Measurements from ENCODE around the gene ELAVL2. TPM values are rescaled to one million over a fixed set of nuclear protein-coding genes. Genes with fewer than 3 reads are reported as not detected.

Gene ELAVL2
- total RNA-seq, 1 experiment from 2014 or later: not detected

- in situ Hi-C loops (cut with HindIII; ENCODE audit: low pct_unique_long_range_greater_than_20kb, low sequenced_read_pairs) (no loop called here), intact Hi-C loops (cut with micrococcal nuclease; ENCODE audit: unreplicated experiment) (no loop called here)
- DNase-seq (ENCODE audit: low read depth, low spot score) (no peak), ATAC-seq (no peak)
- TF ChIP-seq SIN3A (IDR thresholded peaks at IDR 0.05; ENCODE audit: borderline replicate concordance, insufficient read depth, low read depth, low read length) (no peak), CTCF (IDR thresholded peaks at IDR 0.05) (no peak), POLR2AphosphoS5 (IDR thresholded peaks at IDR 0.05; ENCODE audit: low read depth, low read length) (no peak), TCF7L2 (IDR thresholded peaks at IDR 0.05; ENCODE audit: low read depth, low read length) (no peak), REST (IDR thresholded peaks at IDR 0.05; ENCODE audit: insufficient read depth in 1 of 2, low read depth in 2 of 2, low read length in 1 of 2) (no peak)
- BruUV-seq (replicated peaks): no TSS peak
- POLR2A ChIA-PET: no interaction called here
- H3K36me3 ChIP-seq (ENCODE audit: control insufficient read depth, insufficient read depth, low read length): no peaks in the 10 kb centered on the region
- H3K4me3 ChIP-seq (ENCODE audit: low read depth in 2 of 2, low read length in 2 of 2): no peak overlapping the region; a peak in 1 of 4 replicates
- H3K27ac ChIP-seq (ENCODE audit: low read length): no peak overlapping the region
- H3K4me1 ChIP-seq (ENCODE audit: control insufficient read depth, insufficient read depth, low read length): no peaks in the 10 kb centered on the region
- no peaks in the 10 kb centered on the region for H3K27me3 ChIP-seq (ENCODE audit: control insufficient read depth, insufficient read depth, low read length)
- CTCF ChIA-PET: no interaction called here
- no peaks in the 10 kb centered on the region for H3K9me3 ChIP-seq (ENCODE audit: control insufficient read depth, insufficient read depth, low read depth, low read length)
These were observed 4.5 kb downstream of the ELAVL2 start for GRCh38 chr9:23821375-23822181.

- H3K9me3 ChIP-seq (ENCODE audit: control insufficient read depth, insufficient read depth, low read depth, low read length): no peaks in the 10 kb centered on the region
- in situ Hi-C loops (cut with HindIII; ENCODE audit: low pct_unique_long_range_greater_than_20kb, low sequenced_read_pairs) (no loop called here), intact Hi-C loops (cut with micrococcal nuclease; ENCODE audit: unreplicated experiment) (no loop called here)
- no peak for ATAC-seq
- TF ChIP-seq POLR2AphosphoS5 (IDR thresholded peaks at IDR 0.05; ENCODE audit: low read depth, low read length) (no peak), TCF7L2 (IDR thresholded peaks at IDR 0.05; ENCODE audit: low read depth, low read length) (no peak), CTCF (IDR thresholded peaks at IDR 0.05) (no peak), REST (IDR thresholded peaks at IDR 0.05; ENCODE audit: insufficient read depth in 1 of 2, low read depth in 2 of 2, low read length in 1 of 2) (no peak), SIN3A (IDR thresholded peaks at IDR 0.05; ENCODE audit: borderline replicate concordance, insufficient read depth, low read depth, low read length) (no peak)
- H3K27me3 ChIP-seq (ENCODE audit: control insufficient read depth, insufficient read depth, low read length): no peaks in the 10 kb centered on the region
- no peak overlapping the region for H3K27ac ChIP-seq (ENCODE audit: low read length)
- POLR2A ChIA-PET: no interaction called here
- H3K4me3 ChIP-seq (ENCODE audit: low read depth in 2 of 2, low read length in 2 of 2): no peak overlapping the region
- H3K36me3 ChIP-seq (ENCODE audit: control insufficient read depth, insufficient read depth, low read length): no peaks in the 10 kb centered on the region
- CTCF ChIA-PET: no interaction called here
- no peaks in the 10 kb centered on the region for H3K4me1 ChIP-seq (ENCODE audit: control insufficient read depth, insufficient read depth, low read length)
- no peak for DNase-seq (ENCODE audit: low read depth, low spot score)
- no TSS peak for BruUV-seq (replicated peaks)
These were observed 5.3 kb downstream of the ELAVL2 start for GRCh38 chr9:23820451-23821374.

Measured in Panc1 (cell line).